Activated CD4-positive, alpha-beta memory T cell treated with anti-CD3 and anti-CD28 coated beads, Interleukin-2, amount 10 ng/mL, durations not matched to agents 7 days and 5 days (primary cell): ENCODE results near the gene VSTM2B. TPM values are rescaled to one million over a fixed set of nuclear protein-coding genes. Genes with fewer than 3 reads are reported as not detected.

Source experiments
- CTCF ChIA-PET: fragments of 350-600 bp; sonication (Branson Sonifier 250); formaldehyde crosslinking; loops from one replicate; lab custom pipeline; 2021; ENCODE audit warnings: antibody characterized with exemption, inconsistent platforms; lab: Charles Lee
- POLR2A ChIA-PET: fragments of 350-600 bp; sonication (Branson Sonifier 250); formaldehyde crosslinking; loops from one replicate; lab custom pipeline; 2021; ENCODE audit warnings: antibody characterized with exemption; lab: Charles Lee
- DNase-seq: peaks from one replicate; pipeline ENCODE4 v3.0.0-alpha.2; 2020
- H3K27ac Mint-ChIP-seq: one replicate; pipeline ENCODE4 v1.8.0; 2021; ENCODE audit warnings: mild to moderate bottlenecking, mixed read lengths
- H3K27me3 Mint-ChIP-seq: one replicate; pipeline ENCODE4 v1.8.0; 2021; ENCODE audit warnings: mixed read lengths
- H3K36me3 Mint-ChIP-seq: one replicate; pipeline ENCODE4 v1.8.0; 2021; ENCODE audit warnings: low read depth, mixed read lengths
- H3K4me1 Mint-ChIP-seq: one replicate; pipeline ENCODE4 v1.8.0; 2021; ENCODE audit warnings: mixed read lengths
- H3K4me3 Mint-ChIP-seq: one replicate; pipeline ENCODE4 v1.8.0; 2021; ENCODE audit warnings: mild to moderate bottlenecking, mixed read lengths
- H3K9me3 Mint-ChIP-seq: one replicate; pipeline ENCODE4 v1.8.0; 2021; ENCODE audit warnings: mixed read lengths
- total RNA-seq, 2 experiments: library from RNA; stranded (reverse); gene quantifications; one replicate each; pipeline ENCODE4 v1.2.3, GENCODE V29; 2021

Gene VSTM2B
- total RNA-seq, 2 experiments from 2014 or later = not detected

DNA sequence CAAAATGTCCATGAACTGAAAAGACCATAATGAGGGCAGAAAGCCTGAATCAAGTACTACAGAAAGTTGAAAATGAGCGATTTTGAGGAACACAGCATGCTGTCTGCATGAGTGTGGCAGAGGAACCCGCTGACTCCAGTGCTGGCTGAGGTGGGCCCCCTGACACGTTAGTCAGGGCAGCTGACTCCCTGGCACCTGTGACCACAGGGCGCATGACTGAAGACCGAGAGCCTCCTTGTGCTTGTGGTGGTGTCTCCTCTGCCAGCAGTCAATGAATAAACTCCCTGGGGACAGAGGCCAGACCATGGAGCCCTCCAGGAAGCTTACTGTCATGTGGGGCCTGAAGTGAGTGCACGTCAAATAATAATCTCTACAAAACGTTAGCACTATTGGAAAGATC lies 38.4 kb upstream of the VSTM2B start:
- ChIA-PET CTCF (no interaction called here), POLR2A (no interaction called here)
- no peaks in the 10 kb centered on the region for H3K4me1 Mint-ChIP-seq
- H3K27me3 Mint-ChIP-seq = peaks cover 9% of the 10 kb centered on the region
- H3K27ac Mint-ChIP-seq = no peak overlapping the region
- peaks cover under 1% of the 10 kb centered on the region for H3K9me3 Mint-ChIP-seq
- DNase-seq = no peak
- no peak overlapping the region for H3K4me3 Mint-ChIP-seq
- H3K36me3 Mint-ChIP-seq = no peaks in the 10 kb centered on the region

DNA sequence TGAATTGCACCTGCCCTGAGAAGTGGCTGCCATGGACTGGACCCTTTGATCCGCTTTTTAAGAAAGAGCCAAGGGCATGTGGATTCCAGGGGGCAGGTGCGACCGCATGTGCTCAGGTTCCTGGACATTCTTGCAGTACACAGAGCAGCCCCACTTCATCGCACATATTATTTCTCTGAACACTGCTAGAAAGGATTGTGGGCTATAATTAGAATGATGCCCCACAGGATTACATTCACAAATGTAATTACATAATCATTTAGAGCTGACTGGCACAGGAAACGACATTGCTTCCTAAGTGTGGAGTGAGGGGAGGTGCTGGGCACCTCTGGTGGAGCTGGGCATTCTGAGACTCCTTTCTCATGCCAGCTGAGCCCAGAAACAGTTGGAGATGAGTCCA lies 37.5 kb upstream of the VSTM2B start:
- H3K36me3 Mint-ChIP-seq = no peaks in the 10 kb centered on the region
- ChIA-PET CTCF (no interaction called here), POLR2A (no interaction called here)
- H3K4me1 Mint-ChIP-seq = no peaks in the 10 kb centered on the region
- H3K27ac Mint-ChIP-seq = no peak overlapping the region
- no peak for DNase-seq
- no peak overlapping the region for H3K4me3 Mint-ChIP-seq
- peaks cover 15% of the 10 kb centered on the region for H3K27me3 Mint-ChIP-seq
- H3K9me3 Mint-ChIP-seq = peaks cover 2% of the 10 kb centered on the region

DNA sequence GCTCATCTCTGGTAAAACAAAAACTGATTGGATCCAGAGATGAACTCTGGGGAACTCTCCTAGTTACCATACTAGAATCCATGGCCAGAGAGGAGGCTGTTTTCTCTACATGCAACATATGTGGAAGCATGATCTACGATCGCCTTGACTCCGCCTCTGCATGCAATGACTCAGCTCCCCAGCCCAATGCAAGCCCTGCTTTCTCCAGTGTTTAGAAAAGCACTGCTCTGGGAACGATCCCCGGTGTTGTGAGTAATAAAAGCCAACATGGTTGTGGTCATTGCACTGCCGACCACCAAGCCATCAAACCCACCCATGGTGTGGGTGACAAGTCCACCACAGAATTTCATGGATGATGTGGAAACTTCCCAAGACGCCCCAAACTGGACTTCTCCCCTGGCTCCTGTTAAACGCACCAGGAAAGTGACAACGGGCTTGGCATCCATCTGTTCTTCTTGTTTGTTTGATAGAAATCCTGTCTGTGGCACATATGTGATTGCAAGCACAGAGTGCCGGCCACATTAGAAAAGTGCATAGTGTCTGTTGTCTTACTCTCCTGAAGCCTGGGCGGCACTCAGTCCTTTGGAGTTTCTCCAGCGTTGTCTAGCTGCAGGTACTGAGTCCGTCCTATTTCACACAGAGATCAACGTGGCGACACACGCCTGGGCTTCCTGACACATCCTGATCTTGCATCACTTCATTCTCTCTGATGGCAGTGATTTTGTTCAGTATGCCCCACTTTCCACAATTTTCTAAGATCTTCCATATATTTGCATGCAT lies 36.4 kb upstream of the VSTM2B start:
- no peak overlapping the region for H3K27ac Mint-ChIP-seq
- peak; percentile 7 for DNase-seq
- peaks cover 17% of the 10 kb centered on the region for H3K27me3 Mint-ChIP-seq
- no peaks in the 10 kb centered on the region for H3K36me3 Mint-ChIP-seq
- ChIA-PET POLR2A (no interaction called here), CTCF (no interaction called here)
- no peaks in the 10 kb centered on the region for H3K4me1 Mint-ChIP-seq
- peaks cover 2% of the 10 kb centered on the region for H3K9me3 Mint-ChIP-seq
- H3K4me3 Mint-ChIP-seq = no peak overlapping the region

DNA sequence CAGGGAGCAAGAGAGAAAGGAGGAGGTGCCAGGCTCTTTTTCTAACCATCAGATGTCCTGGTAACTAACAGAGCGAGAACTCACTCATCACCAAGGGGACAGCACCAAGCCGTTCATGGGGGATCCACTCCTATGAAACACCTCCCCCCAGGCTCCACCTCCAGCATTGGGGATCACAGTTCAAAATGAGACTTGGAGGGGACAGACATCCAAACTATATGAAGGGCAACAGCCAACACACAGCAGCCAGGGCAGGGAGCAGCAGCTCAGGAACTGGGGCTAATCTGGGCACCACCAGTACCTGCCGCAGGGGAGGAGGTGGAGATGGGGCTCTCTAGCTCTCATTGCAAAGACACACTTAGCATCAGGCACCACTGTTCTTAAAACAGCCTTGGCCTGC lies 34.3 kb upstream of the VSTM2B start:
- H3K27me3 Mint-ChIP-seq = peaks cover 17% of the 10 kb centered on the region
- H3K36me3 Mint-ChIP-seq = no peaks in the 10 kb centered on the region
- H3K27ac Mint-ChIP-seq = no peak overlapping the region
- H3K9me3 Mint-ChIP-seq = peaks cover 3% of the 10 kb centered on the region
- ChIA-PET CTCF (no interaction called here), POLR2A (no interaction called here)
- no peak overlapping the region for H3K4me3 Mint-ChIP-seq
- DNase-seq = peak; percentile 2
- no peaks in the 10 kb centered on the region for H3K4me1 Mint-ChIP-seq

DNA sequence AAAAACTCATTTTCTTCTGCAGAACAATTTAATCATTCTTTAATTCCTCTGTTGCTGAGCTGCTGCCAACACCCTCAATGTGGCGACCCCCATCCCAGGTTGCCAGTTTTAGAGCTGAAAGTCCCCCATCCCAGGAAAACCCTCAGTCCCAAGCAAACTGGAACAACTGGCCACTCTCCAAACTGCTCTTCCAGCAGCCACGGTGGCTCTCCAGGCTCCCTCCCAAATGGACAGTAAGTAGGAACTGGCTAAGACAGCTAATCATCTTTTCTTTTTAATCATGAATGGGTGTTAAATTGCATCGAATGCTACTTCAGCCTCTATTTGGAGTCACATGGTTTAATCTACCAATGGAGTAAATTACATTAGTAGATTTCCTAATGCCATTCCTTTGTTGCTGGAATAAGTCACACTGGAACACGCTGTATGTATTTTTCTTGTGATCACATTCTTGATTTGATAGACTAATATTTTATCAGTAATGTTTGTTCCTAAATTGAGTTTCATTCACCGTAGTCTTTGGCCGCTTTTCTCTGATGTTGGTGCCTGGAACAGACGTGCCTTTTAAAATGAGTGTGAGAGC lies 33.7 kb upstream of the VSTM2B start:
- no peaks in the 10 kb centered on the region for H3K4me1 Mint-ChIP-seq
- no peak overlapping the region for H3K27ac Mint-ChIP-seq
- POLR2A ChIA-PET = no interaction called here
- no peak overlapping the region for H3K4me3 Mint-ChIP-seq
- CTCF ChIA-PET = no interaction called here
- DNase-seq = no peak
- H3K9me3 Mint-ChIP-seq = peaks cover 5% of the 10 kb centered on the region
- peaks cover 19% of the 10 kb centered on the region for H3K27me3 Mint-ChIP-seq
- H3K36me3 Mint-ChIP-seq = no peaks in the 10 kb centered on the region

DNA sequence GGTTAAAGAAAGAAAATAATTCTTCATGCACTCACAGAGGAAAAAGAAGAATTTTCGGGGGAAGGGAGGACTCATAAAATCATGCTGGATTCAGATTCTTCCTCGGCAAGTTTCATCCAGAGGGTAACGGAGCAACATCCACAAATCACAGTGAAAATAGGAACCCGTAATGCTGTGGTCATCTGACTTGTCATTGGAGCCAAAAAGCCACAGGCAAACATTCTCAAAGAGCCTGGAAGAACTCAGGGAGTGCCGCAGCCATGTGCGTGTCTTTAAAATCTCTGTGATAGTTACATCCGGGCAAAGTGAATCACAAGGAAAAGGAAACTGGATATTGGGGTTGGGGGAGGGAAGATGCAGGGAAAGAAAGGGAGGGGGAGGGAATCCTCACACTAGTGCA lies 33.0 kb upstream of the VSTM2B start:
- H3K27ac Mint-ChIP-seq = no peak overlapping the region
- H3K4me3 Mint-ChIP-seq = no peak overlapping the region
- H3K36me3 Mint-ChIP-seq = no peaks in the 10 kb centered on the region
- H3K4me1 Mint-ChIP-seq = no peaks in the 10 kb centered on the region
- CTCF ChIA-PET = no interaction called here
- H3K27me3 Mint-ChIP-seq = peaks cover 19% of the 10 kb centered on the region
- DNase-seq = no peak
- POLR2A ChIA-PET = no interaction called here
- H3K9me3 Mint-ChIP-seq = peaks cover 5% of the 10 kb centered on the region

DNA sequence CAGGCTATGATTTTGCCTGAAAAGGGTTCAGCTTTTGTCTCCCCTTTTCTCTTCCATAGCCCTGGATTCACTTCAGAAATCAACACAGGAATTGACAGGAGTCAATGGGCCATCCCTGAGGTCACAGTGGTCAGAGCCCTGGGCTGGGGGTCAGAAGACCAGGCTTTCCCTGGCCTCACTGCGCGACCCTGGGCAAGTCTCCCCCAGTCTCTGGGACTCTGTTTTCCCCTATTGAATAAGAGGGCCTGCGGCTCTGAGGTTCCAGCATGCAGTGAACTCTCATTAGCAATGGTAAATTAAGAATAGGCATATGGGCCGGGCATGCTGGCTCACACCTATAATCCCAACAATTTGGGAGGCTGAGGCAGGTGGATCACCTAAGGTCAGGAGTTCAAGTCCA lies 30.7 kb upstream of the VSTM2B start:
- H3K36me3 Mint-ChIP-seq = no peaks in the 10 kb centered on the region
- POLR2A ChIA-PET = no interaction called here
- no peak for DNase-seq
- H3K27ac Mint-ChIP-seq = no peak overlapping the region
- CTCF ChIA-PET = no interaction called here
- H3K4me1 Mint-ChIP-seq = no peaks in the 10 kb centered on the region
- H3K9me3 Mint-ChIP-seq = peaks cover 5% of the 10 kb centered on the region
- peaks cover 19% of the 10 kb centered on the region for H3K27me3 Mint-ChIP-seq
- no peak overlapping the region for H3K4me3 Mint-ChIP-seq

DNA sequence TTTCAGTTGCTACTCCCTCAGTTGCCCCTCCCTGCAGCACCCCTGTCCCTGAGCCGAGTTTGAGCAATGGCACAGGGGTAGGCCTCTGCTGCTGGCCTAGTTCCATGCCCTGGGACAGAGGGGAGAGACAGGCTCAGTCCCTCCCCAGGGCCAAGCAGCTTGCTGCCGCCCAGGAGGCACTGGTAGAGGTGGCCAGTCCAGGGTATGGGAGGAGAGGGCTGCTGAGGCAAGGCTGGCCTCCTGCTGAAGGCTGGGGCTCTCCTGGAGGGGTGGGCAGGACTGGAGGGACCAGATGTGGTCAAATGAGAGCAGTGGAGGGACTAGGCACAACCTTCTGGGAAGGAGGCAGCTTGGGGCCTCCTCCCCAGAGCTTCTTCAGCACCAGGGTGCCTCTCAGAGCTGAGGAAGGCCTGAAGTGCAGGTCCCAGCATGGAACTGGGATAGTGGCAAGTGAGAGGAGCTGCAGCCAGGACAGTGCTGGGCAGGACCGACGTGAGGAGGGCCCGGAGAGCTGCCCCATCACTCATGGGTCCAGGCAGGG lies 29.8 kb upstream of the VSTM2B start:
- H3K36me3 Mint-ChIP-seq = no peaks in the 10 kb centered on the region
- peaks cover 19% of the 10 kb centered on the region for H3K27me3 Mint-ChIP-seq
- POLR2A ChIA-PET = no interaction called here
- CTCF ChIA-PET = no interaction called here
- H3K9me3 Mint-ChIP-seq = peaks cover 5% of the 10 kb centered on the region
- no peaks in the 10 kb centered on the region for H3K4me1 Mint-ChIP-seq
- DNase-seq = no peak
- no peak overlapping the region for H3K27ac Mint-ChIP-seq
- H3K4me3 Mint-ChIP-seq = no peak overlapping the region

DNA sequence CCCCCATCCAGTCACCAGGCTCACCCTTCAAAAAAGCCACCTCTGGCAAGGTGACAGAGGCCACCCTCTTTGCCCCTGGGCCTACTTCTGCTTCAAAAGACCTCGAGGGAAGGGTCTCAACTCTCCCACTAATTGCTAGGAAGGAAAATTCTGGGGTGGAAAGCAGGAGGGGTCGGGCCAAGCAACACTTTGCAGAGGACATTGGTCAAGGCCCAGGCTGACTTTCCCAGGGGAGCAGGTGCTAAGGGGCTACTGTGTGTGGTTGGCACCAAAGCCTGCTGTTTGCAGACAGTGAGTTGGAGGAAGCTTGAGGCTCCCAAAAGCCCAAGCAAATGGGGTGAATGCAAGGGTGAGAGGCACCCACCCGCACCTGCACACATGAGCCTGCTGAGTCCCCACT lies 28.6 kb upstream of the VSTM2B start:
- H3K9me3 Mint-ChIP-seq = peaks cover 5% of the 10 kb centered on the region
- POLR2A ChIA-PET = no interaction called here
- no peak overlapping the region for H3K4me3 Mint-ChIP-seq
- H3K27ac Mint-ChIP-seq = no peak overlapping the region
- DNase-seq = no peak
- CTCF ChIA-PET = no interaction called here
- H3K4me1 Mint-ChIP-seq = no peaks in the 10 kb centered on the region
- peaks cover 11% of the 10 kb centered on the region for H3K27me3 Mint-ChIP-seq
- no peaks in the 10 kb centered on the region for H3K36me3 Mint-ChIP-seq

DNA sequence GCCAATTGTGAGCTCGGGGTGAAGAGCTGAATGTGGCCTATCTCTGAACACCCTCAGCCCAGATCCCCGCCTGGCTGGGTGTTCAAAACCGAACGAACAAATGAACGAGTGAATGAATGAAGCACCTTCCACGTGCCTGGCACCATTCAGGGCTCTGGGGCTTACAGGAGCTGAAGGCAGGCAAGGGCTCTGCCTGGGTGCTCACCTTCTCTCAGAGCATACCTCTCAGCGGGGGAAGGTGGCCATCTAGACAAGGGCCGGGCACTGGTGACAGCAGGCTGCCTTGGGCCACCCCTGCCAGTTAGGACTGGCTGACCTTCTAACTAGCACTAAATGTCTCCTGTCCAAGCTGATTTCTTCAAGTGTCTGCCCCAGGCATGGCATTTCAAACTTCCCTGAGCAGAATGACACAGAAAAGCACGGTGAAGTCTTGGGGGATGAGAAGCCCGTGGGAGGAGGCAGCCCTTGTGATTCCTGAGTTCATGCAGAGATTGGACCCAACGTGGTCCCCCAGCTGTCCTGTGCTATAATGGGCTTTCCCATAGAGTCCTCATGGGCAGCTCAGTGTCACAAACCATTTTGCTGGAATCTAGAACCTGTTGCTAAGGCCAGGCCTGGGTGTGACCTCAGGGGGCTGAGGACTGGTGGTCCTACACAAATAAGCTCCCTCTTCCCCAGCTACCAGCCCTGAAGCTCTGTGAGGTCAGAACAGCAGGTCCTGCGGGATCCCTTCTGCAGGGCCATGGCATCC lies 27.9 kb upstream of the VSTM2B start:
- ChIA-PET CTCF (no interaction called here), POLR2A (no interaction called here)
- Mint-ChIP-seq H3K4me3 (no peak overlapping the region), H3K27me3 (peaks cover 5% of the 10 kb centered on the region), H3K36me3 (no peaks in the 10 kb centered on the region), H3K4me1 (no peaks in the 10 kb centered on the region), H3K27ac (no peak overlapping the region), H3K9me3 (peaks cover 2% of the 10 kb centered on the region)
- no peak for DNase-seq

DNA sequence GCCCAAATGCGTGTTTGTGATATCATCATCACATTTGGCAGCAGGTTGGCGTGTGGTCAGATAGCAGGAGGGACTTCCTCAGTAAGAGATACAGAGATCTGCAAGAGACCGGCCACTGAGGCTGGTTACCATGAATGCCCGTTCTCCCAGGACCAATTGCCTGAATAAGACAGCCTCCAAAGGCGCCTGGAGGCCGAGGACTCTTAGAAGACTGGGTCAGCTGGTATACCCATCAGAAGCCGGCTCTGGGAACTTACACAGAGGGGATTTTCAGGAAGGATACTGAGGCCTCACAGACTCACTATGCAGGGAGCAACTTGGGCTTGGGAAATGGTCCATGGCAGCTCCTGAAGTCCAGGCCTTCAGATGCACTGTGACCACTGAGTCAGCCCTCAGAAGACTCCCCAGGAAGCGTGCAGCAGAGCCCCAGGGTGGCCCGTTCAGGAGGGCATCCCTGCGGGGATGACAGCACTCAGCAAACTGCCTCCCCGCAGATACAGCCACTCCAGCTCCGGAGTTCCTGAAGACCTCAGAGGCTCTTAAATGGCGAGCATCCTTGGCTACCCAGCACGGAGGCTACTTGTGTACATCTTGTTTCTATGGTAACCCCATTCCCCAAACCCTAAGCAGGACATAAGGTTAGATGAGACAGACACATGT lies 26.4 kb upstream of the VSTM2B start:
- Mint-ChIP-seq H3K9me3 (peaks cover 2% of the 10 kb centered on the region), H3K4me3 (no peak overlapping the region), H3K27ac (no peak overlapping the region), H3K4me1 (no peaks in the 10 kb centered on the region), H3K27me3 (peaks cover 2% of the 10 kb centered on the region), H3K36me3 (no peaks in the 10 kb centered on the region)
- POLR2A ChIA-PET = no interaction called here
- CTCF ChIA-PET = no interaction called here
- no peak for DNase-seq

DNA sequence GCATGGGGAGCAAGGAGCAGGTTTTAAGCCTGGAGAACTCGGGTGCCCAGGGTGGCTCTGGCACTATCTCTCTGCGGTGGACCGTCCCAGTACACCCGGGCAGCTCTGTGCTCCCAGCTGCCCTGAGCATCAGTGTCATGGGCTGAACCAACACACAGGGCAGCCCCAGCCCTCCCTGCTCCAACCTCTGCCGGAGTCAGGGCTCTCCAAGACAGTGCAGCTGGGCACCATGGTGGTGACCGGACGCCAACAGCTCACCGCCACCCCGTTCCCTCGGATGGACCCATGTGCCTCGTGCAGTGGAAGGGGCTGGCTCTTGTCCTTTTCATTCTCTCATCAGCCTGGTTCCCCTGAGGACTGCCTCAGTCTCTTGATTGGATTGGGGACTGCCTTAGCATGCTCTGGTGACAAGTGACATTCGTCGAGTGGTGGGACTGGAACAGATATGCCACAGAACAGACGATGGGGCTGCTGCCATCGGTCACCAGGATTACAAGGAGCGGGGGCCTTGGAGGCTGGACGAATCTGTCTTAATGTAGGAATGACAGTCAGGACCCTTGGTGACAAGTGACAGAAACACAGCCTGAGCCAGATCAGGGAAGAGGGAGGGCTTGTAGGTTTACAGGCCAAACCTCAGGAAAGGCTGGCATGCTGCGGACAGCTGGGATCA lies 25.7 kb upstream of the VSTM2B start:
- ChIA-PET POLR2A (no interaction called here), CTCF (no interaction called here)
- H3K27ac Mint-ChIP-seq = no peak overlapping the region
- no peaks in the 10 kb centered on the region for H3K4me1 Mint-ChIP-seq
- H3K9me3 Mint-ChIP-seq = peaks cover 2% of the 10 kb centered on the region
- peaks cover 2% of the 10 kb centered on the region for H3K27me3 Mint-ChIP-seq
- no peak for DNase-seq
- H3K4me3 Mint-ChIP-seq = no peak overlapping the region
- no peaks in the 10 kb centered on the region for H3K36me3 Mint-ChIP-seq
